Calu3 (cell line): ENCODE measurements around the gene PDIA5. TPM values are rescaled to one million over a fixed set of nuclear protein-coding genes. Genes with fewer than 3 reads are reported as not detected.

Experiments used
- BruUV-seq: library from RNA; stranded (reverse); fragments of 400-500 nt; replicated peaks from 2 replicates; lab custom pipeline; 2021; lab: Mats Ljungman, UMichigan
- CTCF ChIA-PET: fragments of 300-600 bp; sonication (Branson Sonifier 250); formaldehyde crosslinking; loops from one replicate; lab custom pipeline; 2022; ENCODE audit warnings: antibody characterized with exemption; lab: Charles Lee
- DNase-seq: peaks from one replicate; pipeline ENCODE4 v3.0.0; 2022
- H3K27ac Mint-ChIP-seq: one replicate; pipeline ENCODE4 v1.8.0; 2022; ENCODE audit warnings: mixed read lengths; ENCODE audit not compliant: unreplicated experiment
- H3K27me3 Mint-ChIP-seq: one replicate; pipeline ENCODE4 v1.8.0; 2022; ENCODE audit warnings: mixed read lengths; ENCODE audit not compliant: unreplicated experiment
- H3K36me3 Mint-ChIP-seq: one replicate; pipeline ENCODE4 v1.8.0; 2022; ENCODE audit warnings: mild to moderate bottlenecking, moderate library complexity, mixed read lengths; ENCODE audit not compliant: insufficient read depth, unreplicated experiment
- H3K4me1 Mint-ChIP-seq: one replicate; pipeline ENCODE4 v1.8.0; 2022; ENCODE audit warnings: mild to moderate bottlenecking, low read depth, mixed read lengths; ENCODE audit not compliant: unreplicated experiment
- H3K4me3 Mint-ChIP-seq: one replicate; pipeline ENCODE4 v1.8.0; 2022; ENCODE audit warnings: mild to moderate bottlenecking, low read depth, moderate library complexity, mixed read lengths; ENCODE audit not compliant: unreplicated experiment
- H3K9me3 Mint-ChIP-seq: one replicate; pipeline ENCODE4 v1.8.0; 2022; ENCODE audit warnings: low read depth, mixed read lengths; ENCODE audit not compliant: unreplicated experiment
- CTCF ChIP-seq: fragments of 200-600 bp; IDR thresholded peaks from one replicate; pipeline ENCODE4 v1.8.0; 2022; ENCODE audit warnings: antibody characterized with exemption; ENCODE audit not compliant: unreplicated experiment
- intact Hi-C: fragments of 100-400 bp; cut with micrococcal nuclease; formaldehyde crosslinking; loops from one replicate; pipeline ENCODE4 v1.10.0; 2022; ENCODE audit not compliant: unreplicated experiment
- total RNA-seq: library from RNA; stranded (reverse); gene quantifications from 2 replicates; pipeline ENCODE4 v1.2.3, GENCODE V29; 2022

Gene PDIA5
- total RNA-seq, 1 experiment from 2014 or later = 31.6 TPM

DNA sequence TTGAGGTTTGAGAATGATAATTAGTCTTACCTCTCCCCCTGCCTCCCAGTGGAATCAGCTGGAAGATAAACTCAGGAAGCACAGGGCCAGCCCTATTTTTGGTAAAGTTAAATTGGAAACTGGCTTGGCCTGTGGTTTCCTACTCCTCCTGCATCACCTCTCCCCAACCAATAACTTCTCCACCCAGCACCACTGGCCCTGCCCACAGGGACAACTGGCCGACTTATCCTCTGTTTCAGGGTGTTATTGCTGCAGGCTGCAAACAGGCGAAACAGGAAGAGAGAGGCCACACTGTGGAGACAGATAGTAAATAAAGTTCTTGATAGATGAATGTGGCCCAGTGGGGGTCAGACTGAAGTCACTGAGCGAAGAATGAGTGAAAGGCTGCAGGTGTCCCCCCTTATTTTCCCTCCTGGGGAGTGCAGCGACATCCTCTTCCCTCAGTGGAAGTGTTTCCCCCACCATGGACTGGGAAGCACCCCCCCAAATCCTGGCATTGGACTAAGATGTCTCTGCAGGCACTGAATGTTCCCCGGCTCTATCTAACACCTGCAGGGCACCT, 47.1 kb downstream of the PDIA5 start:
- CTCF ChIA-PET = no interaction called here
- Mint-ChIP-seq H3K36me3 (peaks cover 20% of the 10 kb centered on the region), H3K4me3 (no peak overlapping the region), H3K4me1 (no peaks in the 10 kb centered on the region), H3K27me3 (no peaks in the 10 kb centered on the region), H3K9me3 (no peaks in the 10 kb centered on the region), H3K27ac (no peak overlapping the region)
- no peak for TF ChIP-seq CTCF
- BruUV-seq = no TSS peak
- no peak for DNase-seq
- intact Hi-C loops = no loop called here

GRCh38 chr3:123116116-123116515, 49.3 kb downstream of the PDIA5 start:
- no TSS peak for BruUV-seq
- CTCF ChIA-PET = no interaction called here
- no peaks in the 10 kb centered on the region for H3K27me3 Mint-ChIP-seq
- DNase-seq = no peak
- no peaks in the 10 kb centered on the region for H3K4me1 Mint-ChIP-seq
- H3K27ac Mint-ChIP-seq = no peak overlapping the region
- no peaks in the 10 kb centered on the region for H3K9me3 Mint-ChIP-seq
- H3K36me3 Mint-ChIP-seq = peaks cover 22% of the 10 kb centered on the region
- intact Hi-C loops = no loop called here
- H3K4me3 Mint-ChIP-seq = no peak overlapping the region
- no peak for TF ChIP-seq CTCF

GRCh38 chr3:123119388-123119787, 52.6 kb downstream of the PDIA5 start:
- H3K4me1 Mint-ChIP-seq = no peaks in the 10 kb centered on the region
- CTCF ChIA-PET = no interaction called here
- H3K4me3 Mint-ChIP-seq = no peak overlapping the region
- DNase-seq = no peak
- no peak overlapping the region for H3K27ac Mint-ChIP-seq
- TF ChIP-seq CTCF = no peak
- no TSS peak for BruUV-seq
- no peaks in the 10 kb centered on the region for H3K9me3 Mint-ChIP-seq
- peaks cover 14% of the 10 kb centered on the region for H3K36me3 Mint-ChIP-seq
- intact Hi-C loops = no loop called here
- no peaks in the 10 kb centered on the region for H3K27me3 Mint-ChIP-seq

GRCh38 chr3:123119802-123120201, 53.0 kb downstream of the PDIA5 start:
- CTCF ChIA-PET = no interaction called here
- intact Hi-C loops = no loop called here
- Mint-ChIP-seq H3K27me3 (no peaks in the 10 kb centered on the region), H3K9me3 (no peaks in the 10 kb centered on the region), H3K4me3 (no peak overlapping the region), H3K4me1 (no peaks in the 10 kb centered on the region), H3K36me3 (peaks cover 14% of the 10 kb centered on the region), H3K27ac (no peak overlapping the region)
- TF ChIP-seq CTCF = no peak
- no peak for DNase-seq
- no TSS peak for BruUV-seq
